Mesenchymal stem cell (in vitro differentiated cells and primary cell): Measurements from ENCODE around the gene RGL3.
"Not testable (repeated sequence)": the region's sequence is repeated elsewhere in the genome, so short reads cannot be mapped to it uniquely, and the experiment has no call there.

ENCODE experiments used
- DNase-seq: peaks from one replicate; pipeline ENCODE4 v3.0.0-alpha.2; 2013
- H2AFZ ChIP-seq: one replicate; pipeline ENCODE4 v1.6.1; 2013; ENCODE audit warnings: low read depth, mild to moderate bottlenecking, control low read depth, inconsistent platforms, low read length, moderate library complexity
- H2AK5ac ChIP-seq: 2 replicates; pipeline ENCODE4 v1.6.1; 2013; ENCODE audit warnings: low read length, moderate library complexity, mild to moderate bottlenecking, inconsistent platforms; ENCODE audit not compliant: severe bottlenecking
- H2BK120ac ChIP-seq: one replicate; pipeline ENCODE4 v1.6.1; 2013; ENCODE audit warnings: low read depth, mild to moderate bottlenecking, inconsistent platforms, low read length, moderate library complexity
- H2BK12ac ChIP-seq, 2 experiments: one replicate each; pipeline ENCODE4 v1.6.1; 2013; ENCODE audit warnings: inconsistent platforms in 2 of 2, low read length in 2 of 2, mild to moderate bottlenecking in 2 of 2, moderate library complexity in 2 of 2, control low read depth in 1 of 2
- H2BK15ac ChIP-seq: one replicate; pipeline ENCODE4 v1.6.1; 2013; ENCODE audit warnings: mild to moderate bottlenecking, low read depth, inconsistent platforms; ENCODE audit not compliant: poor library complexity, severe bottlenecking
- H2BK5ac ChIP-seq: 2 replicates; pipeline ENCODE4 v1.6.1; 2013; ENCODE audit warnings: low read depth, mild to moderate bottlenecking, low read length, control low read depth, inconsistent platforms; ENCODE audit not compliant: poor library complexity, severe bottlenecking
- H3K14ac ChIP-seq, 2 experiments: one replicate each; pipeline ENCODE4 v1.6.1; 2013; ENCODE audit warnings: inconsistent platforms in 2 of 2, low read length in 2 of 2, control low read depth in 1 of 2, mild to moderate bottlenecking in 1 of 2, moderate library complexity in 1 of 2
- H3K18ac ChIP-seq, 2 experiments: one replicate each; pipeline ENCODE4 v1.6.1; 2013; ENCODE audit warnings: inconsistent platforms in 2 of 2, low read length in 2 of 2, control low read depth in 1 of 2, low read depth in 1 of 2, mild to moderate bottlenecking in 1 of 2
- H3K23ac ChIP-seq, 2 experiments: one replicate each; pipeline ENCODE4 v1.6.1; 2013; ENCODE audit warnings: inconsistent platforms in 2 of 2, low read length in 2 of 2, mild to moderate bottlenecking in 2 of 2, moderate library complexity in 2 of 2, control low read depth in 1 of 2
- H3K27ac ChIP-seq: 2 replicates; pipeline ENCODE4 v1.5.1; 2013; ENCODE audit warnings: mild to moderate bottlenecking, moderate library complexity, low read length, control low read depth, inconsistent platforms; ENCODE audit not compliant: poor library complexity, severe bottlenecking
- H3K27me3 ChIP-seq, 2 experiments: 2 replicates each; pipeline versions ENCODE4 v1.6.1 to v1.7.0; 2013; ENCODE audit warnings: low read length in 2 of 2, mild to moderate bottlenecking in 2 of 2, moderate library complexity in 2 of 2, control low read depth in 1 of 2, inconsistent platforms in 1 of 2; ENCODE audit not compliant: control insufficient read depth in 1 of 2, insufficient read depth in 1 of 2
- H3K36me3 ChIP-seq, 2 experiments: 2 replicates each; pipeline versions ENCODE4 v1.6.1 to v1.7.0; 2013; ENCODE audit warnings: low read length in 2 of 2, control low read depth in 1 of 2, inconsistent platforms in 1 of 2, low read depth in 1 of 2, mild to moderate bottlenecking in 1 of 2; ENCODE audit not compliant: insufficient read depth in 2 of 2, control insufficient read depth in 1 of 2
- H3K4ac ChIP-seq, 2 experiments: one replicate each; pipeline ENCODE4 v1.6.1; 2013; ENCODE audit warnings: inconsistent platforms in 2 of 2, low read length in 2 of 2, mild to moderate bottlenecking in 2 of 2, moderate library complexity in 2 of 2, control low read depth in 1 of 2, low read depth in 1 of 2
- H3K4me1 ChIP-seq: 2 replicates; pipeline ENCODE4 v1.6.1; 2013; ENCODE audit warnings: low read depth, low read length, control low read depth; ENCODE audit not compliant: control insufficient read depth, insufficient read depth
- H3K4me2 ChIP-seq: 2 replicates; pipeline ENCODE4 v1.6.1; 2013; ENCODE audit warnings: low read length, mild to moderate bottlenecking, inconsistent platforms; ENCODE audit not compliant: poor library complexity, severe bottlenecking
- H3K4me3 ChIP-seq, 2 experiments: 2 replicates each; pipeline versions ENCODE4 v1.5.1 to v1.7.0; 2013; ENCODE audit warnings: low read length in 2 of 2, mild to moderate bottlenecking in 2 of 2, control low read depth in 1 of 2, low read depth in 1 of 2; ENCODE audit not compliant: insufficient read depth in 1 of 2
- H3K79me1 ChIP-seq: replicated peaks from 2 replicates; pipeline ENCODE4 v1.6.1; 2013; ENCODE audit warnings: mild to moderate bottlenecking, control low read depth, low read length, inconsistent platforms; ENCODE audit not compliant: poor library complexity, severe bottlenecking
- H3K9ac ChIP-seq: 2 replicates; pipeline ENCODE4 v1.7.0; 2013; ENCODE audit warnings: mild to moderate bottlenecking, low read length, moderate library complexity
- H3K9me3 ChIP-seq: 2 replicates; pipeline ENCODE4 v1.7.0; 2013; ENCODE audit warnings: mild to moderate bottlenecking, low read length; ENCODE audit not compliant: control insufficient read depth
- H4K8ac ChIP-seq: one replicate; pipeline ENCODE4 v1.6.1; 2013; ENCODE audit warnings: inconsistent platforms, mild to moderate bottlenecking, low read length, moderate library complexity
- H4K91ac ChIP-seq: one replicate; pipeline ENCODE4 v1.6.1; 2013; ENCODE audit warnings: mild to moderate bottlenecking, low read length, inconsistent platforms
- WGBS: methylation state at CpG from one replicate; pipeline ENCODE4 v1.1.7; 2013; ENCODE audit warnings: mixed read lengths; 5-methylcytosine and 5-hydroxymethylcytosine counted together

RGL3 gene

DNA sequence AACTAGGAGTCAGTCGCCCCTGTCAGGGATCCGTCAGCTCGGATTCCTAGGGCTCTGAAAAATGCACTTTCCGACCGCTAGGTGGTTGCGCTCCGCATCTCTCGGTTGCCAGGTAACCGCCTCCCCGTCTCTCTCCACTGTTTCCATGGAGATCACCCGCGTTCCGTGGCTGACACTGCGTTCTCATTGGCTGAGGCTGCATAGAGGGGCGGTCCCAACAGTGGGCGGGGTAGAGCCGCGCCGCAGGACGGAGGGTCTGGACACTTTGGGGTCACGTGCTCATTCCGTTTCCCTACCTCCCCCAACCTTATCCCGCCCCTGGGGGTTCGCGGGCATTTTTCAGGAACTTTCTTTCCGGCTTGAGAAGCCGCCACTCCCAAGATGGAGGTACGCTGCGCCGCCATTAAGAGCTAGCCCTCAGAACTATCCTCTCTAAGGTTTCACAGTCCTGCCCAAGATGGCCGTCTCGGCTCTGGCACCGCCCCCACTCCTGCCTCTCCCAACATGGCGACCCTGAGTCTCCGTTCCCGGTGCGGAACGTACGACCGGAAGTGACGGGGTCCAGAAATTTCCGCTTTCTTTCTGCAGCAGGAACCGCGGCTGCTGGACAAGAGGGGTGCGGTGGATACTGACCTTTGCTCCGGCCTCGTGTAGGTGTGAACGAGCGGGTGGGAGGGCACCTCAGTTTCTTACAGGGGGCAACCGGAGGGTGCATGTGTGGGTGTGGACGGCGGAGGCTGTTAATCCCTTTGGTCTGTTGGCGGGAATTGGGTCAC, 16.1 kb upstream of the RGL3 start, which contains the start of the genes ODAD3 and PRKCSH:
ODAD3 (minus strand) TSS at position 65 of the 776 bp plus-strand sequence. CDS start 105 bp downstream, outside the sequence.
PRKCSH (plus strand) TSS at position 579 of the 776 bp plus-strand sequence. CDS start 483 bp downstream, outside the sequence.
- Histone ChIP-seq H2BK5ac (no peak within 1 kb of the TSS), H3K4me3 (peak within 1 kb of the TSS; percentile 82 to 99), H3K4me2 (peak within 1 kb of the TSS; percentile 91), H2BK120ac (no peak within 1 kb of the TSS), H3K4ac (peak within 1 kb of the TSS; percentile 81 to 98), H4K91ac (peak within 1 kb of the TSS; percentile 92), H3K4me1 (peaks cover 13% of the 10 kb centered on the region), H3K14ac (peak within 1 kb of the TSS in 1 of 2 experiments; percentile 92), H2AFZ (peak within 1 kb of the TSS; percentile 98), H3K79me1 (peaks cover 25% of the 10 kb centered on the region), H3K18ac (peak within 1 kb of the TSS; percentile 75 to 84), H2BK12ac (peak within 1 kb of the TSS; percentile 87 to 91), H3K27ac (peak within 1 kb of the TSS; percentile 68), H4K8ac (peak within 1 kb of the TSS; percentile 95), H2AK5ac (no peak within 1 kb of the TSS), H3K23ac (peak within 1 kb of the TSS in 1 of 2 experiments; percentile 92), H3K9me3 (no peaks in the 10 kb centered on the region), H2BK15ac (peak within 1 kb of the TSS; percentile 76), H3K9ac (peak within 1 kb of the TSS; percentile 95), H3K27me3 (no peaks in the 10 kb centered on the region), H3K36me3 (peaks cover 33 to 35% of the 10 kb centered on the region in 2 experiments)
- WGBS, result under 1% methylated on average over 53 of the region's 53 CpGs
- DNase-seq, result peak; percentile 100

DNA sequence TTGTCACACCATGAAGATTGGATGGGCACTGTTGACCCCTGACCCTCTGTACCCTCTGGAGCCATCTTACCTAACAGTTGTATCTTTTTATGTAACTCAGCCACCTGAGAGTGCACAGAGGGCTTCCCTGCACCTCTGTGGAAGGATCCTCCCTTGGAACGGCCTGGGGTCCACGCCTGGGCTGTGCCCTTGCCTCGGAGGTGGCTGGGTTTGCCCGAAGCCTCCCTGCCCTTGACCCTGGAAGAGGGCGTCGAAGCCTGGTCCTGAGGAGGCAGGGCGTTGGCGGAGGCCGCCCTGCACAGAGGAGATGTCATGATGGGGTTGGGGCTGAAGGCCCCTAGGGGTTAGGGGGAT, 15.6 kb upstream of the RGL3 start:
- Histone ChIP-seq H3K4me2 (peak overlapping the region; percentile 87), H2AK5ac (no peak overlapping the region), H2BK15ac (peak overlapping the region; percentile 76), H2AFZ (peak overlapping the region; percentile 98), H3K18ac (peak overlapping the region; percentile 75 to 84), H2BK5ac (no peak overlapping the region), H4K8ac (peak overlapping the region; percentile 95), H3K4me3 (peak overlapping the region; percentile 49 to 99), H3K79me1 (peaks cover 22% of the 10 kb centered on the region), H2BK120ac (no peak overlapping the region), H3K4me1 (peaks cover 13% of the 10 kb centered on the region), H3K4ac (peak overlapping the region; percentile 72 to 98), H3K36me3 (peaks cover 29 to 31% of the 10 kb centered on the region in 2 experiments), H3K27me3 (no peaks in the 10 kb centered on the region), H3K14ac (peak overlapping the region in 1 of 2 experiments; percentile 69), H2BK12ac (peak overlapping the region; percentile 87 to 91), H3K9ac (peak overlapping the region; percentile 95), H3K27ac (peak overlapping the region; percentile 68), H3K9me3 (no peaks in the 10 kb centered on the region), H3K23ac (peak overlapping the region in 1 of 2 experiments; percentile 24), H4K91ac (peak overlapping the region; percentile 92)
- 19% methylated on average over 8 of the region's 9 CpGs for WGBS
- DNase-seq, result no peak

DNA sequence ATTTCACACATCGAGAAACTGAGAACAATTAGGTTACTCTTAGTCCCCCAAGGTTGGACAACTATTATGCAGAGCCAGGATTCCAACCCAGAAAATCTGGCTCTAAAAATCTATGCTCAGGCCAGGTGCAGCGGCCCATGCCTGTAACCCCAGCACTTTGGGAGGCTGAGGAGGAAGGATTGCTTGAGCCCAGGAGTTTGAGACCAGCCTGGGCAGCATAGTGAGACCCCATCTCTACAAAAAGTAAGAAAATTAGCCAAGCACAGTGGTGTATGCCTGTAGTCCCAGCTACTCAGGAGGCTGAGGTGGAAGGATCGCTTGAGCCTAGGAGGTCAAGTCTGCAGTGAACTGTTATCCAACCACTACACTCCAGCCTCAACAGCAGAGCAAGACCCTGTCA, 14.4 kb upstream of the RGL3 start:
- not testable (repeated sequence) for H3K23ac ChIP-seq, H3K4ac ChIP-seq, H3K9ac ChIP-seq, H2BK12ac ChIP-seq, H2BK5ac ChIP-seq, H2AFZ ChIP-seq, H3K14ac ChIP-seq, DNase-seq, H3K4me2 ChIP-seq, H3K4me3 ChIP-seq, H4K91ac ChIP-seq, H3K27me3 ChIP-seq, H4K8ac ChIP-seq, H2AK5ac ChIP-seq, H3K27ac ChIP-seq, H2BK15ac ChIP-seq, H3K9me3 ChIP-seq, H3K18ac ChIP-seq, H2BK120ac ChIP-seq
- Histone ChIP-seq H3K36me3 (peaks cover 19 to 22% of the 10 kb centered on the region in 2 experiments), H3K79me1 (peaks cover 17% of the 10 kb centered on the region), H3K4me1 (peaks cover 13% of the 10 kb centered on the region)
- WGBS, result 100% methylated on average over 3 of the region's 3 CpGs

DNA sequence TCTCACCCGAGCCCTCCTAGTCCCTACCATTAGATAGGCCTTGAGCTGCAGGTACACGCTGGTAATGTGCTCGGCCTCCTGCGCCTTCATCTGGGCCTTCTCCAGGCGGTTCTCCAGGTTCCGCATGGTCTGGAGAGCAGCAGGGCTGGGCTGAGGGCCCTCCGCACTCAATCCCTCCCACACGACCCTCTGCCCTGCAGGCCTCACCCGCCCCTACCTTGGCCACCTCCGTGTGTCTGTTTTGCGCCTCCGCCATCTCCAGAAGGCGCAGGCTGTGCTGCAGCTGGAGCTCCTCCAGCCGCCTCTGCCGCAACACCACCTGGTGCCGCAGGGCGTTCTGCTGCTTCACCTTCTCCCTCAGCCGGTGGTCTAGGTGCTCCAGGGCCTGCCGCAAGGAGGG, 7.5 kb upstream of the RGL3 start:
- no peak overlapping the region for H2BK12ac ChIP-seq
- peaks cover 23 to 25% of the 10 kb centered on the region in 2 experiments for H3K27me3 ChIP-seq
- H3K4me2 ChIP-seq, result no peak overlapping the region
- no peak for DNase-seq
- no peak overlapping the region for H2BK5ac ChIP-seq
- no peaks in the 10 kb centered on the region for H3K9me3 ChIP-seq
- no peak overlapping the region for H3K27ac ChIP-seq
- no peak overlapping the region for H3K18ac ChIP-seq
- no peak overlapping the region for H4K8ac ChIP-seq
- no peaks in the 10 kb centered on the region for H3K79me1 ChIP-seq
- H2BK15ac ChIP-seq, result no peak overlapping the region
- no peak overlapping the region for H3K14ac ChIP-seq
- H2BK120ac ChIP-seq, result no peak overlapping the region
- H4K91ac ChIP-seq, result no peak overlapping the region
- no peak overlapping the region for H3K4ac ChIP-seq
- H2AK5ac ChIP-seq, result no peak overlapping the region
- no peak overlapping the region for H3K4me3 ChIP-seq
- H3K23ac ChIP-seq, result no peak overlapping the region
- H3K4me1 ChIP-seq, result peaks cover 9% of the 10 kb centered on the region
- H3K36me3 ChIP-seq, result peaks cover 0 to 2% of the 10 kb centered on the region in 2 experiments
- no peak overlapping the region for H3K9ac ChIP-seq
- H2AFZ ChIP-seq, result no peak overlapping the region
- 91% methylated on average over 17 of the region's 19 CpGs for WGBS
